Body of pancreas (tissue), 4 donors: ENCODE results near the gene FOXD3.

Source experiments
- CTCF ChIP-seq, 7 experiments: fragments of 450-650 bp in 4 of 7; fragments of 200-600 bp in 3 of 7; sonication (generic) in 3 of 7; IDR thresholded peaks; one replicate each; pipeline ENCODE4 v1.5.1; 2016 to 2019; ENCODE audit warnings: antibody characterized with exemption in 7 of 7
- POLR2A ChIP-seq, 3 donors: fragments of 450-650 bp; IDR thresholded peaks; one replicate each; pipeline ENCODE4 v1.6.1; 2016; ENCODE audit warnings: antibody characterized with exemption in 3 of 3, mild to moderate bottlenecking in 2 of 3

DNA sequence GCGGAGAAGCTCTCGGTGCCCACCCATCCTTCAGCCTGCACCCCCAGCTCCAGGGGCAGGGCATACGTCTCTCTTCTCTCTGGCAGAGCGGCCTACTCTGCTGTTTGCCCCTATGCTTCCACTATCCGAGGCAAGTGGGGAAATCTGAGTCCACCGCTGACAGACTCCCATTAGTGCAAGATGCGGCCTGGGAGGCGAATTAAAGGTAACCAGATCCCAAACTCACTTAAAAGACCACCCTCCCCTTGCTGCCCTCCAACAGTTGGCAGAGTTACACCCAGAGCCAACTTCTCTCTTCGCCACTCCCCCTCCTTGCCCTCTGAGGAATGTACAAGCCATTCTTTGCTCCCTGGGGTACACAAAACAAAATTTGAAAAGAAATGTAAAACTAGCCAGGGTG, 6.4 kb downstream of the FOXD3 start:
- TF ChIP-seq CTCF (IDR thresholded peaks at IDR 0.05) = no peak
- no peak for TF ChIP-seq POLR2A (IDR thresholded peaks at IDR 0.05)
